ENCODE results near the gene GLB1L2.

GLB1L2 gene

GRCh38 chr11:134350381-134350780, 18.6 kb downstream of the GLB1L2 start:
- no peaks in the 10 kb centered on the region; the same call in 1 of the 2 replicates for H3K4me1 ChIP-seq (ENCODE audit: control insufficient read depth, insufficient read depth, low read length)
- no peaks in the 10 kb centered on the region for H3K9me3 ChIP-seq (ENCODE audit: control insufficient read depth, insufficient read depth, low read length)
- H3K27me3 ChIP-seq (ENCODE audit: control insufficient read depth, insufficient read depth, low read length) = no peaks in the 10 kb centered on the region
- H3K4me3 ChIP-seq (ENCODE audit: low read depth, low read length) = no peak overlapping the region
- no peaks in the 10 kb centered on the region for H3K36me3 ChIP-seq (ENCODE audit: control insufficient read depth, insufficient read depth, low read length)
- H3K9ac ChIP-seq (ENCODE audit: low read depth, low read length) = no peak overlapping the region
- H3K27ac ChIP-seq (ENCODE audit: low read depth, low read length) = no peak overlapping the region

- Histone ChIP-seq H3K27me3 (ENCODE audit: control insufficient read depth, insufficient read depth, low read length) (no peaks in the 10 kb centered on the region), H3K4me1 (ENCODE audit: control insufficient read depth, insufficient read depth, low read length) (no peaks in the 10 kb centered on the region; the same call in 1 of the 2 replicates), H3K27ac (ENCODE audit: low read depth, low read length) (no peak overlapping the region), H3K4me3 (ENCODE audit: low read depth, low read length) (no peak overlapping the region), H3K9me3 (ENCODE audit: control insufficient read depth, insufficient read depth, low read length) (no peaks in the 10 kb centered on the region), H3K36me3 (ENCODE audit: control insufficient read depth, insufficient read depth, low read length) (no peaks in the 10 kb centered on the region), H3K9ac (ENCODE audit: low read depth, low read length) (no peak overlapping the region)
Measured at GRCh38 chr11:134352111-134352510, 20.3 kb downstream of the GLB1L2 start.

GRCh38 chr11:134355136-134355535, 23.3 kb downstream of the GLB1L2 start:
- H3K4me1 ChIP-seq (ENCODE audit: control insufficient read depth, insufficient read depth, low read length) = peaks cover 4% of the 10 kb centered on the region; the same call in 1 of the 2 replicates
- H3K9ac ChIP-seq (ENCODE audit: low read depth, low read length) = no peak overlapping the region
- no peak overlapping the region for H3K4me3 ChIP-seq (ENCODE audit: low read depth, low read length)
- H3K27ac ChIP-seq (ENCODE audit: low read depth, low read length) = no peak overlapping the region
- no peaks in the 10 kb centered on the region for H3K36me3 ChIP-seq (ENCODE audit: control insufficient read depth, insufficient read depth, low read length)
- no peaks in the 10 kb centered on the region for H3K27me3 ChIP-seq (ENCODE audit: control insufficient read depth, insufficient read depth, low read length)
- no peaks in the 10 kb centered on the region for H3K9me3 ChIP-seq (ENCODE audit: control insufficient read depth, insufficient read depth, low read length)

GRCh38 chr11:134355656-134356055, 23.9 kb downstream of the GLB1L2 start:
- H3K27ac ChIP-seq (ENCODE audit: low read depth, low read length) = no peak overlapping the region
- no peak overlapping the region for H3K9ac ChIP-seq (ENCODE audit: low read depth, low read length)
- H3K9me3 ChIP-seq (ENCODE audit: control insufficient read depth, insufficient read depth, low read length) = no peaks in the 10 kb centered on the region

GRCh38 chr11:134356656-134357544, 25.1 kb downstream of the GLB1L2 start:
- no peaks in the 10 kb centered on the region for H3K36me3 ChIP-seq (ENCODE audit: control insufficient read depth, insufficient read depth, low read length)
- no peaks in the 10 kb centered on the region for H3K27me3 ChIP-seq (ENCODE audit: control insufficient read depth, insufficient read depth, low read length)
- H3K9ac ChIP-seq (ENCODE audit: low read depth, low read length) = no peak overlapping the region
- peaks cover 4% of the 10 kb centered on the region; the same call in 1 of the 2 replicates for H3K4me1 ChIP-seq (ENCODE audit: control insufficient read depth, insufficient read depth, low read length)
- no peak overlapping the region for H3K27ac ChIP-seq (ENCODE audit: low read depth, low read length)
- H3K9me3 ChIP-seq (ENCODE audit: control insufficient read depth, insufficient read depth, low read length) = no peaks in the 10 kb centered on the region
- H3K4me3 ChIP-seq (ENCODE audit: low read depth, low read length) = no peak overlapping the region

More at GRCh38 chr11:134355656-134356055, 23.9 kb downstream of the GLB1L2 start:
- H3K36me3 ChIP-seq (ENCODE audit: control insufficient read depth, insufficient read depth, low read length) = no peaks in the 10 kb centered on the region
- no peak overlapping the region for H3K4me3 ChIP-seq (ENCODE audit: low read depth, low read length)
- peaks cover 4% of the 10 kb centered on the region; the same call in 1 of the 2 replicates for H3K4me1 ChIP-seq (ENCODE audit: control insufficient read depth, insufficient read depth, low read length)
- H3K27me3 ChIP-seq (ENCODE audit: control insufficient read depth, insufficient read depth, low read length) = no peaks in the 10 kb centered on the region

- no peak overlapping the region for H3K9ac ChIP-seq (ENCODE audit: low read depth, low read length)
- no peaks in the 10 kb centered on the region for H3K9me3 ChIP-seq (ENCODE audit: control insufficient read depth, insufficient read depth, low read length)
- H3K27ac ChIP-seq (ENCODE audit: low read depth, low read length) = no peak overlapping the region
- no peaks in the 10 kb centered on the region for H3K27me3 ChIP-seq (ENCODE audit: control insufficient read depth, insufficient read depth, low read length)
- no peaks in the 10 kb centered on the region for H3K36me3 ChIP-seq (ENCODE audit: control insufficient read depth, insufficient read depth, low read length)
- H3K4me1 ChIP-seq (ENCODE audit: control insufficient read depth, insufficient read depth, low read length) = peaks cover 4% of the 10 kb centered on the region; the same call in 1 of the 2 replicates
- H3K4me3 ChIP-seq (ENCODE audit: low read depth, low read length) = no peak overlapping the region
Measured at GRCh38 chr11:134357545-134357839, 25.7 kb downstream of the GLB1L2 start.

- Histone ChIP-seq H3K4me3 (ENCODE audit: low read depth, low read length) (no peak overlapping the region), H3K36me3 (ENCODE audit: control insufficient read depth, insufficient read depth, low read length) (no peaks in the 10 kb centered on the region), H3K9me3 (ENCODE audit: control insufficient read depth, insufficient read depth, low read length) (no peaks in the 10 kb centered on the region), H3K4me1 (ENCODE audit: control insufficient read depth, insufficient read depth, low read length) (peaks cover 4% of the 10 kb centered on the region; the same call in 1 of the 2 replicates), H3K27me3 (ENCODE audit: control insufficient read depth, insufficient read depth, low read length) (no peaks in the 10 kb centered on the region), H3K27ac (ENCODE audit: low read depth, low read length) (no peak overlapping the region), H3K9ac (ENCODE audit: low read depth, low read length) (no peak overlapping the region)
Measured at GRCh38 chr11:134358165-134358855, 26.5 kb downstream of the GLB1L2 start.

GRCh38 chr11:134358856-134359490, 27.2 kb downstream of the GLB1L2 start:
- no peaks in the 10 kb centered on the region for H3K27me3 ChIP-seq (ENCODE audit: control insufficient read depth, insufficient read depth, low read length)

GRCh38 chr11:134359646-134360045, 27.9 kb downstream of the GLB1L2 start:
- Histone ChIP-seq H3K36me3 (ENCODE audit: control insufficient read depth, insufficient read depth, low read length) (no peaks in the 10 kb centered on the region), H3K4me1 (ENCODE audit: control insufficient read depth, insufficient read depth, low read length) (peaks cover 4% of the 10 kb centered on the region; the same call in 1 of the 2 replicates), H3K27me3 (ENCODE audit: control insufficient read depth, insufficient read depth, low read length) (no peaks in the 10 kb centered on the region), H3K9ac (ENCODE audit: low read depth, low read length) (no peak overlapping the region), H3K27ac (ENCODE audit: low read depth, low read length) (no peak overlapping the region), H3K4me3 (ENCODE audit: low read depth, low read length) (no peak overlapping the region), H3K9me3 (ENCODE audit: control insufficient read depth, insufficient read depth, low read length) (no peaks in the 10 kb centered on the region)

More at GRCh38 chr11:134358856-134359490, 27.2 kb downstream of the GLB1L2 start:
- no peaks in the 10 kb centered on the region for H3K9me3 ChIP-seq (ENCODE audit: control insufficient read depth, insufficient read depth, low read length)
- no peaks in the 10 kb centered on the region for H3K36me3 ChIP-seq (ENCODE audit: control insufficient read depth, insufficient read depth, low read length)
- H3K4me1 ChIP-seq (ENCODE audit: control insufficient read depth, insufficient read depth, low read length) = peaks cover 4% of the 10 kb centered on the region; the same call in 1 of the 2 replicates
- no peak overlapping the region for H3K9ac ChIP-seq (ENCODE audit: low read depth, low read length)
- no peak overlapping the region for H3K4me3 ChIP-seq (ENCODE audit: low read depth, low read length)
- H3K27ac ChIP-seq (ENCODE audit: low read depth, low read length) = no peak overlapping the region

GRCh38 chr11:134360050-134360835, 28.5 kb downstream of the GLB1L2 start:
- H3K4me3 ChIP-seq (ENCODE audit: low read depth, low read length) = no peak overlapping the region
- peaks cover 4% of the 10 kb centered on the region; the same call in 1 of the 2 replicates for H3K4me1 ChIP-seq (ENCODE audit: control insufficient read depth, insufficient read depth, low read length)
- H3K27me3 ChIP-seq (ENCODE audit: control insufficient read depth, insufficient read depth, low read length) = no peaks in the 10 kb centered on the region
- H3K9me3 ChIP-seq (ENCODE audit: control insufficient read depth, insufficient read depth, low read length) = no peaks in the 10 kb centered on the region
- H3K9ac ChIP-seq (ENCODE audit: low read depth, low read length) = no peak overlapping the region
- no peaks in the 10 kb centered on the region for H3K36me3 ChIP-seq (ENCODE audit: control insufficient read depth, insufficient read depth, low read length)
- no peak overlapping the region for H3K27ac ChIP-seq (ENCODE audit: low read depth, low read length)

Data from HUES48 (cell line).